Natural killer cell treated with Interleukin-12 subunit alpha and Interleukin-12 subunit beta and Interleukin-15 and Interleukin-18, amount 100 ng/mL, for 72 hours (primary cell): Measurements from ENCODE around the gene NETO2. TPM values are rescaled to one million over a fixed set of nuclear protein-coding genes. Genes with fewer than 3 reads are reported as not detected.

Experiments used
- ATAC-seq, 2 donors: fragments of 150-1000 bp; cut with Tn5 transposase in 1 of 2; sonication (Bioruptor Pico), chemical (Tn5 transposase) in 1 of 2; 2 replicates each; pipeline ENCODE4 v1.10.0; 2021
- DNase-seq: peaks from one replicate; pipeline ENCODE4 v3.0.0; 2022; ENCODE audit warnings: low spot score
- H3K27ac Mint-ChIP-seq, 2 donors: 1 replicate in 1 of 2; 2 replicates in 1 of 2; pipeline ENCODE4 v1.8.0; 2022; ENCODE audit warnings: mixed read lengths in 2 of 2, mild to moderate bottlenecking in 1 of 2, moderate library complexity in 1 of 2
- H3K27me3 Mint-ChIP-seq, 2 donors: 1 replicate in 1 of 2; 2 replicates in 1 of 2; pipeline ENCODE4 v1.8.0; 2022; ENCODE audit warnings: mixed read lengths in 2 of 2
- H3K36me3 Mint-ChIP-seq: one replicate; pipeline ENCODE4 v1.8.0; 2022; ENCODE audit warnings: mixed read lengths
- H3K4me1 Mint-ChIP-seq, 2 donors: 1 replicate in 1 of 2; 2 replicates in 1 of 2; pipeline ENCODE4 v1.8.0; 2022; ENCODE audit warnings: low read depth in 2 of 2, mixed read lengths in 2 of 2, mild to moderate bottlenecking in 1 of 2
- H3K4me3 Mint-ChIP-seq: one replicate; pipeline ENCODE4 v1.8.0; 2022; ENCODE audit warnings: mixed read lengths
- H3K9me3 Mint-ChIP-seq: 2 replicates; pipeline ENCODE4 v1.8.0; 2022; ENCODE audit warnings: mixed read lengths
- total RNA-seq, 2 donors: library from RNA; stranded (reverse); gene quantifications; one replicate each; pipeline ENCODE4 v1.2.3, GENCODE V29; 2022

The NETO2 gene
- total RNA-seq, 2 donors from 2014 or later, result 6.1 to 18.2 TPM

- Mint-ChIP-seq H3K9me3 (no peaks in the 10 kb centered on the region), H3K27me3 (peaks cover 28 to 39% of the 10 kb centered on the region in 2 donors), H3K36me3 (no peaks in the 10 kb centered on the region), H3K4me3 (peak overlapping the region; percentile 34), H3K27ac (no peak overlapping the region), H3K4me1 (peaks cover 0 to 3% of the 10 kb centered on the region in 2 donors)
- DNase-seq (peak; percentile 88), ATAC-seq (peak; percentile 96 to 98)
Measured at GRCh38 chr16:47037746-47038458, 105.8 kb downstream of the NETO2 start.

DNA sequence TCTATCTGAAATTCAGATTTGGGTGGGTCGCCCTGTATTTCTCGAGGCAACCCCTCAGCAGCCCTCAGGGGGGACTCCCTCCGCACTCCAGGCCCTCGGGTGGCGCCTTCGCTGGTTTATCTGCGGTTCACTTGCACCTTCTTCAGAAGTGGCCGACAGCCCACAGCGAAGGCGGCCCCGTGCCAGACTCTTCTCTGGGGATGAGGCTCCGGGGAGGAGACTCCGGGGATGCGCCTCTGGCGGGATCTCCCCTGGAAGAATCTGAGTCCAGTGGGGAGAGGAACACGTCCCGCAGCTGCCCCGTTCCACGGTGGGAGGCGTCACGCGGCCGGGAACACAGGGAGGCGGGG is 106.4 kb downstream of the NETO2 start:
- Mint-ChIP-seq H3K27ac (no peak overlapping the region), H3K27me3 (peaks cover 28 to 34% of the 10 kb centered on the region in 2 donors), H3K4me1 (no peaks in the 10 kb centered on the region), H3K36me3 (no peaks in the 10 kb centered on the region), H3K9me3 (no peaks in the 10 kb centered on the region), H3K4me3 (peak overlapping the region; percentile 34)
- ATAC-seq (peak in 1 of 2 donors; percentile 52), DNase-seq (no peak)

GRCh38 chr16:47036201-47036600 is 107.5 kb downstream of the NETO2 start:
- Mint-ChIP-seq H3K27me3 (peaks cover 29 to 30% of the 10 kb centered on the region in 2 donors), H3K4me3 (no peak overlapping the region), H3K27ac (no peak overlapping the region), H3K36me3 (no peaks in the 10 kb centered on the region), H3K9me3 (no peaks in the 10 kb centered on the region), H3K4me1 (no peaks in the 10 kb centered on the region)
- ATAC-seq (no peak), DNase-seq (no peak)

- Mint-ChIP-seq H3K36me3 (no peaks in the 10 kb centered on the region), H3K4me3 (no peak overlapping the region), H3K4me1 (no peaks in the 10 kb centered on the region), H3K27ac (no peak overlapping the region), H3K27me3 (peaks cover 27 to 29% of the 10 kb centered on the region in 2 donors), H3K9me3 (no peaks in the 10 kb centered on the region)
- DNase-seq (no peak), ATAC-seq (no peak)
Measured at GRCh38 chr16:47035436-47035835, 108.3 kb downstream of the NETO2 start.

GRCh38 chr16:47034455-47034854 is 109.3 kb downstream of the NETO2 start:
- Mint-ChIP-seq H3K36me3 (no peaks in the 10 kb centered on the region), H3K4me1 (no peaks in the 10 kb centered on the region), H3K4me3 (no peak overlapping the region), H3K27me3 (peaks cover 17 to 25% of the 10 kb centered on the region in 2 donors), H3K27ac (no peak overlapping the region), H3K9me3 (no peaks in the 10 kb centered on the region)
- DNase-seq (no peak), ATAC-seq (no peak)

GRCh38 chr16:47033176-47033575 is 110.6 kb downstream of the NETO2 start:
- Mint-ChIP-seq H3K27ac (no peak overlapping the region), H3K4me1 (no peaks in the 10 kb centered on the region), H3K36me3 (no peaks in the 10 kb centered on the region), H3K9me3 (no peaks in the 10 kb centered on the region), H3K27me3 (peaks cover 12 to 24% of the 10 kb centered on the region in 2 donors), H3K4me3 (no peak overlapping the region)
- ATAC-seq, result no peak
- DNase-seq, result no peak

DNA sequence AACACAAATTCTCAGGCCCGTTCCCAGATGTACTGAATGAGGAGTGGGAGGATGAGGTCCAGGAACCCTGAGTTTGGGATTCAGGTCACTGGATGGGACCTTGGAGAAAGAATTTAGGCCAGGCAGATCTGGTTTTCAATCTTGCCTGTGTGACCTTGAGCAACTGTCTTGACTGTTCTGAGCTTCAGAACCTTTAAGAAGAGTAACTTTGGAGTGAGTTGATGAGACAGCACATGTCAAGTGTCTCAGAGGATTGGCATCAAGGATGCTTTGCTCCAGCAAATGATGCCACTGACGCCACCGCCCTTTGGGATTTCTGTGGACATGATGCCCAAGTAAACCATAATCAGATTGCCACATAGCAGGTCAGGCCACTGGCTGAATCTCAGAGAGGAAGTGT is 114.0 kb downstream of the NETO2 start:
- no peak overlapping the region for H3K27ac Mint-ChIP-seq
- DNase-seq (no peak), ATAC-seq (no peak)
- no peaks in the 10 kb centered on the region for H3K36me3 Mint-ChIP-seq
- peaks cover 0 to 21% of the 10 kb centered on the region in 2 donors for H3K27me3 Mint-ChIP-seq
- no peak overlapping the region for H3K4me3 Mint-ChIP-seq
- H3K9me3 Mint-ChIP-seq, result no peaks in the 10 kb centered on the region
- no peaks in the 10 kb centered on the region for H3K4me1 Mint-ChIP-seq

DNA sequence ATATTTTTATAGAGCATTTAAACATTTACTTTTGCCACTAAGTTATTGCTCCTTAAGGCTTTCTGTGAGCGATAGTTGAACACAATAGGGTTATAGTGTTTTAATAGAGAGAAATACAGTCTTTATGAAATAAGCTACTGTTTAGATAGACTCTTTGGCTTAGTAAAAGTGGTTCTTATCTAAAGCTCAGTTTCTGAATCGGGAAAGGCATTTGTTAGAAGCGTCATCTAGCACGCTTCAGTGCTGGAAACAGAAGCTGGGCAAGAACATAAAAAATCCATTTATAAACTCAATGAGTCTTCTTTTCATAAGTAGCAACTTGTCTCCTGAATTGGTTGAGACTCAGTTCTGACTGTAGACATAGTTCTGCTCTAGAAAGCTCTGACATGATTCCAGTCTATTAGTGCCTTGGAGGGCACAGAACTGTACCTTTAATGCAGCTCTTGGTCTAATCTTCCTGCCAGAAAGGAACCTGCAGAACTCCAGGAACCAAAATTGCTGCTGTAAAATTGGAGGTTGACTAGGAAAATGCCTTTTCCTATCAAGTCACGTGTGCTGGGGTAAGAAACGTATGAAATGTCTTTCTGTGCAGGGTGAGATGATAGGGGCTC is 114.9 kb downstream of the NETO2 start:
- no peak overlapping the region for H3K4me3 Mint-ChIP-seq
- no peaks in the 10 kb centered on the region for H3K36me3 Mint-ChIP-seq
- H3K4me1 Mint-ChIP-seq, result no peaks in the 10 kb centered on the region
- H3K27ac Mint-ChIP-seq, result no peak overlapping the region
- H3K27me3 Mint-ChIP-seq, result peaks cover 0 to 15% of the 10 kb centered on the region in 2 donors
- no peak for DNase-seq
- ATAC-seq, result no peak
- H3K9me3 Mint-ChIP-seq, result no peaks in the 10 kb centered on the region

Other genes starting within 250 kb of the NETO2 start
- gene DNAJA2, start 170.3 kb downstream of the NETO2 start, total RNA-seq, result 10 to 100 TPM; 54.0 to 58.4 TPM